Measurements from ENCODE around the gene ATF1. TPM values are rescaled to one million over a fixed set of nuclear protein-coding genes. Genes with fewer than 3 reads are reported as not detected.
"Not testable (repeated sequence)": the region's sequence is repeated elsewhere in the genome, so short reads cannot be mapped to it uniquely, and the experiment has no call there.

ATF1 gene
- total RNA-seq, 1 donor from 2014 or later, result 26.4 TPM

GRCh38 chr12:50749459-50749882 is 14.4 kb upstream of the ATF1 start:
- intact Hi-C loops (cut with DNase I), result no loop called here
- DNase-seq (ENCODE audit: low spot score), result no peak

GRCh38 chr12:50750366-50750765 is 13.5 kb upstream of the ATF1 start:
- intact Hi-C loops (cut with DNase I), result no loop called here
- DNase-seq (ENCODE audit: low spot score), result no peak

- intact Hi-C loops (cut with DNase I), result no loop called here
- DNase-seq (ENCODE audit: low spot score), result no peak
Measured at GRCh38 chr12:50751948-50752721, 11.8 kb upstream of the ATF1 start.

- intact Hi-C loops (cut with DNase I), result no loop called here
Measured at GRCh38 chr12:50753232-50753769, 10.6 kb upstream of the ATF1 start.

GRCh38 chr12:50764286-50765094 is 589 bp downstream of the ATF1 start:
- intact Hi-C loops (cut with DNase I), result loop anchor here (2.0 kb wide), 1 partner anchor 222 kb away; no protein-coding TSS in a partner anchor
- DNase-seq (ENCODE audit: low spot score), result peak; percentile 81

More at GRCh38 chr12:50753232-50753769, 10.6 kb upstream of the ATF1 start:
- no peak for DNase-seq (ENCODE audit: low spot score)

- DNase-seq (ENCODE audit: low spot score), result no peak
Measured at GRCh38 chr12:50765095-50765911, 1.4 kb downstream of the ATF1 start.

GRCh38 chr12:50768391-50768790 is 4.5 kb downstream of the ATF1 start:
- no peak for DNase-seq (ENCODE audit: low spot score)
- intact Hi-C loops (cut with DNase I), result no loop called here

More at GRCh38 chr12:50765095-50765911, 1.4 kb downstream of the ATF1 start:
- intact Hi-C loops (cut with DNase I), result loop anchor here (2.0 kb wide), 1 partner anchor 221 kb away; no protein-coding TSS in a partner anchor

GRCh38 chr12:50768813-50769212 is 4.9 kb downstream of the ATF1 start:
- DNase-seq (ENCODE audit: low spot score); intact Hi-C loops (cut with DNase I): not testable (repeated sequence)

- intact Hi-C loops (cut with DNase I), result no loop called here
Measured at GRCh38 chr12:50771409-50771808, 7.5 kb downstream of the ATF1 start.

GRCh38 chr12:50772470-50772869 is 8.6 kb downstream of the ATF1 start:
- intact Hi-C loops (cut with DNase I), result no loop called here
- DNase-seq (ENCODE audit: low spot score), result no peak

More at GRCh38 chr12:50771409-50771808, 7.5 kb downstream of the ATF1 start:
- no peak for DNase-seq (ENCODE audit: low spot score)

GRCh38 chr12:50772877-50773276 is 9.0 kb downstream of the ATF1 start:
- intact Hi-C loops (cut with DNase I), result no loop called here
- DNase-seq (ENCODE audit: low spot score), result no peak

- no peak for DNase-seq (ENCODE audit: low spot score)
- intact Hi-C loops (cut with DNase I), result no loop called here
Measured at GRCh38 chr12:50775251-50775650, 11.3 kb downstream of the ATF1 start.

- DNase-seq (ENCODE audit: low spot score), result no peak
- intact Hi-C loops (cut with DNase I), result no loop called here
Measured at GRCh38 chr12:50776749-50777728, 13.1 kb downstream of the ATF1 start.

- intact Hi-C loops (cut with DNase I), result no loop called here
- no peak for DNase-seq (ENCODE audit: low spot score)
Measured at GRCh38 chr12:50778663-50779590, 15.0 kb downstream of the ATF1 start.

- intact Hi-C loops (cut with DNase I), result no loop called here
- no peak for DNase-seq (ENCODE audit: low spot score)
Measured at GRCh38 chr12:50780013-50780412, 16.1 kb downstream of the ATF1 start.

GRCh38 chr12:50784501-50784900 is 20.6 kb downstream of the ATF1 start:
- intact Hi-C loops (cut with DNase I), result no loop called here
- DNase-seq (ENCODE audit: low spot score), result no peak

- no peak for DNase-seq (ENCODE audit: low spot score)
- intact Hi-C loops (cut with DNase I), result no loop called here
Measured at GRCh38 chr12:50785406-50786001, 21.6 kb downstream of the ATF1 start.
